ENCODE results near the gene FGF12.

FGF12 gene

GRCh38 chr3:192246847-192247559, 480.3 kb downstream of the FGF12 start:
- no peak overlapping the region for H2AFZ ChIP-seq
- no peak overlapping the region for H3K27ac ChIP-seq
- TF ChIP-seq CTCF (IDR thresholded peaks at IDR 0.05) = no peak
- no peaks in the 10 kb centered on the region for H3K9me3 ChIP-seq (ENCODE audit: control insufficient read depth, low read length)
- no peak overlapping the region for H3K4me2 ChIP-seq (ENCODE audit: low read length)
- no peaks in the 10 kb centered on the region for H3K4me1 ChIP-seq
- H3K27me3 ChIP-seq (ENCODE audit: control insufficient read depth, insufficient read depth, low read length) = no peaks in the 10 kb centered on the region
- H3K79me2 ChIP-seq = no peaks in the 10 kb centered on the region
- H3K36me3 ChIP-seq (ENCODE audit: control insufficient read depth, insufficient read depth, low read length) = no peaks in the 10 kb centered on the region
- H3K4me3 ChIP-seq (ENCODE audit: low read depth, low read length) = no peak overlapping the region
- H3K9ac ChIP-seq = no peak overlapping the region

GRCh38 chr3:192244591-192244990, 482.8 kb downstream of the FGF12 start:
- H3K27me3 ChIP-seq (ENCODE audit: control insufficient read depth, insufficient read depth, low read length) = no peaks in the 10 kb centered on the region
- H3K36me3 ChIP-seq (ENCODE audit: control insufficient read depth, insufficient read depth, low read length) = no peaks in the 10 kb centered on the region
- H3K4me3 ChIP-seq (ENCODE audit: low read depth, low read length) = no peak overlapping the region
- no peak overlapping the region for H3K9ac ChIP-seq
- H2AFZ ChIP-seq = no peak overlapping the region
- no peaks in the 10 kb centered on the region for H3K79me2 ChIP-seq
- H3K27ac ChIP-seq = no peak overlapping the region
- H3K4me1 ChIP-seq = no peaks in the 10 kb centered on the region
- H3K4me2 ChIP-seq (ENCODE audit: low read length) = no peak overlapping the region
- H3K9me3 ChIP-seq (ENCODE audit: control insufficient read depth, low read length) = no peaks in the 10 kb centered on the region
- no peak for TF ChIP-seq CTCF (IDR thresholded peaks at IDR 0.05)

GRCh38 chr3:192239956-192240355, 487.4 kb downstream of the FGF12 start:
- no peak overlapping the region for H3K27ac ChIP-seq
- no peaks in the 10 kb centered on the region for H3K4me1 ChIP-seq
- H3K79me2 ChIP-seq = no peaks in the 10 kb centered on the region
- no peak overlapping the region for H3K4me2 ChIP-seq (ENCODE audit: low read length)
- H3K9ac ChIP-seq = no peak overlapping the region
- H2AFZ ChIP-seq = no peak overlapping the region
- no peaks in the 10 kb centered on the region for H3K36me3 ChIP-seq (ENCODE audit: control insufficient read depth, insufficient read depth, low read length)
- no peak overlapping the region for H3K4me3 ChIP-seq (ENCODE audit: low read depth, low read length)
- TF ChIP-seq CTCF (IDR thresholded peaks at IDR 0.05) = no peak
- H3K9me3 ChIP-seq (ENCODE audit: control insufficient read depth, low read length) = no peaks in the 10 kb centered on the region
- no peaks in the 10 kb centered on the region for H3K27me3 ChIP-seq (ENCODE audit: control insufficient read depth, insufficient read depth, low read length)

- Histone ChIP-seq H3K9ac (no peak overlapping the region), H3K4me1 (no peaks in the 10 kb centered on the region), H3K36me3 (ENCODE audit: control insufficient read depth, insufficient read depth, low read length) (no peaks in the 10 kb centered on the region), H3K79me2 (no peaks in the 10 kb centered on the region), H3K27me3 (ENCODE audit: control insufficient read depth, insufficient read depth, low read length) (no peaks in the 10 kb centered on the region), H2AFZ (no peak overlapping the region), H3K9me3 (ENCODE audit: control insufficient read depth, low read length) (no peaks in the 10 kb centered on the region), H3K4me3 (ENCODE audit: low read depth, low read length) (no peak overlapping the region), H3K27ac (no peak overlapping the region), H3K4me2 (ENCODE audit: low read length) (no peak overlapping the region)
- no peak for TF ChIP-seq CTCF (IDR thresholded peaks at IDR 0.05)
Measured at GRCh38 chr3:192237992-192238608, 489.2 kb downstream of the FGF12 start.

- Histone ChIP-seq H3K27ac (no peak overlapping the region), H3K36me3 (ENCODE audit: control insufficient read depth, insufficient read depth, low read length) (no peaks in the 10 kb centered on the region), H3K4me3 (ENCODE audit: low read depth, low read length) (no peak overlapping the region), H3K27me3 (ENCODE audit: control insufficient read depth, insufficient read depth, low read length) (no peaks in the 10 kb centered on the region), H3K9ac (no peak overlapping the region), H3K79me2 (no peaks in the 10 kb centered on the region), H3K9me3 (ENCODE audit: control insufficient read depth, low read length) (no peaks in the 10 kb centered on the region), H2AFZ (no peak overlapping the region), H3K4me1 (no peaks in the 10 kb centered on the region), H3K4me2 (ENCODE audit: low read length) (no peak overlapping the region)
- no peak for TF ChIP-seq CTCF (IDR thresholded peaks at IDR 0.05)
Measured at GRCh38 chr3:192229866-192230265, 497.5 kb downstream of the FGF12 start.

All from parathyroid adenoma (tissue), 2 donors.